Esophagus muscularis mucosa (tissue), 3 donors: ENCODE data around the gene CCL2.

Experiments used
- POLR2AphosphoS5 ChIP-seq, 2 donors: sonication (generic); formaldehyde crosslinking; IDR thresholded peaks; one replicate each; pipeline ENCODE4 v1.6.1; 2017; ENCODE audit warnings: antibody characterized with exemption in 2 of 2
- TF ChIP-seq, protein P1 (sequence below), 3 experiments: fragments of 200-600 bp in 2 of 3; fragments of 450-650 bp in 1 of 3; sonication (generic) in 2 of 3; IDR thresholded peaks; one replicate each; pipeline ENCODE4 v1.5.1; 2017 to 2019; ENCODE audit warnings: antibody characterized with exemption in 3 of 3, mild to moderate bottlenecking in 2 of 3, moderate library complexity in 1 of 3

DNA sequence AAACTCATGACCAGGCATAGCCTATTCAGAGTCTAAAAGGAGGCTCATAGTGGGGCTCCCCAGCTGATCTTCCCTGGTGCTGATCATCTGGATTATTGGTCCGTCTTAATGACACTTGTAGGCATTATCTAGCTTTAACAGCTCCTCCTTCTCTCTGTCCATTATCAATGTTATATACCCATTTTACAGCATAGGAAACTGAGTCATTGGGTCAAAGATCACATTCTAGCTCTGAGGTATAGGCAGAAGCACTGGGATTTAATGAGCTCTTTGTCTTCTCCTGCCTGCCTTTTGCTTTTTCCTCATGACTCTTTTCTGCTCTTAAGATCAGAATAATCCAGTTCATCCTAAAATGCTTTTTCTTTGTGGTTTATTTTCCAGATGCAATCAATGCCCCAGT, 756 bp downstream of the CCL2 start:
- TF ChIP-seq, protein P1, sequence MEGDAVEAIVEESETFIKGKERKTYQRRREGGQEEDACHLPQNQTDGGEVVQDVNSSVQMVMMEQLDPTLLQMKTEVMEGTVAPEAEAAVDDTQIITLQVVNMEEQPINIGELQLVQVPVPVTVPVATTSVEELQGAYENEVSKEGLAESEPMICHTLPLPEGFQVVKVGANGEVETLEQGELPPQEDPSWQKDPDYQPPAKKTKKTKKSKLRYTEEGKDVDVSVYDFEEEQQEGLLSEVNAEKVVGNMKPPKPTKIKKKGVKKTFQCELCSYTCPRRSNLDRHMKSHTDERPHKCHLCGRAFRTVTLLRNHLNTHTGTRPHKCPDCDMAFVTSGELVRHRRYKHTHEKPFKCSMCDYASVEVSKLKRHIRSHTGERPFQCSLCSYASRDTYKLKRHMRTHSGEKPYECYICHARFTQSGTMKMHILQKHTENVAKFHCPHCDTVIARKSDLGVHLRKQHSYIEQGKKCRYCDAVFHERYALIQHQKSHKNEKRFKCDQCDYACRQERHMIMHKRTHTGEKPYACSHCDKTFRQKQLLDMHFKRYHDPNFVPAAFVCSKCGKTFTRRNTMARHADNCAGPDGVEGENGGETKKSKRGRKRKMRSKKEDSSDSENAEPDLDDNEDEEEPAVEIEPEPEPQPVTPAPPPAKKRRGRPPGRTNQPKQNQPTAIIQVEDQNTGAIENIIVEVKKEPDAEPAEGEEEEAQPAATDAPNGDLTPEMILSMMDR (IDR thresholded peaks at IDR 0.05): no peak
- no peak for TF ChIP-seq POLR2AphosphoS5 (IDR thresholded peaks at IDR 0.05)
